Liver (tissue), 3 donors: ENCODE data around the gene COL3A1.

Source experiments
- FOXA2 ChIP-seq: IDR thresholded peaks from 2 replicates; pipeline ENCODE4 v1.6.1; 2016; ENCODE audit warnings: antibody characterized with exemption
- GABPA ChIP-seq, 2 donors: IDR thresholded peaks in 1 of 2; conservative IDR thresholded peaks in 1 of 2; 2 replicates each; pipeline ENCODE4 v1.6.1; 2016; ENCODE audit warnings: antibody characterized with exemption in 2 of 2, mild to moderate bottlenecking in 1 of 2, moderate library complexity in 1 of 2
- JUND ChIP-seq, 2 donors: IDR thresholded peaks; 2 replicates each; pipeline ENCODE4 v1.6.1; 2016; ENCODE audit warnings: antibody characterized with exemption in 2 of 2
- RAD21 ChIP-seq, 2 donors: IDR thresholded peaks; 2 replicates each; pipeline ENCODE4 v1.6.1; 2016; ENCODE audit warnings: antibody characterized with exemption in 2 of 2, mild to moderate bottlenecking in 2 of 2
- RXRA ChIP-seq, 2 donors: IDR thresholded peaks; 2 replicates each; pipeline ENCODE4 v1.6.1; 2017 to 2018; ENCODE audit warnings: antibody characterized with exemption in 2 of 2, mild to moderate bottlenecking in 1 of 2
- SP1 ChIP-seq: IDR thresholded peaks from 2 replicates; pipeline ENCODE4 v1.6.1; 2018; ENCODE audit warnings: antibody characterized with exemption, mild to moderate bottlenecking
- YY1 ChIP-seq: IDR thresholded peaks from 2 replicates; pipeline ENCODE4 v1.6.1; 2016; ENCODE audit warnings: antibody characterized with exemption, mild to moderate bottlenecking
- TF ChIP-seq, protein P1 (sequence below): fragments of 150-350 bp; IDR thresholded peaks from 2 replicates; pipeline ENCODE4 v1.5.1; 2017; ENCODE audit warnings: improper control_type of control experiment, low read depth, low read length; ENCODE audit not compliant: missing input control
- TF ChIP-seq, protein P2 (sequence below): IDR thresholded peaks from 2 replicates; pipeline ENCODE4 v1.6.1; 2016; ENCODE audit warnings: antibody characterized with exemption
- TF ChIP-seq, protein P3 (sequence below): IDR thresholded peaks from 2 replicates; pipeline ENCODE4 v1.6.1; 2016; ENCODE audit warnings: antibody characterized with exemption, mild to moderate bottlenecking
- TF ChIP-seq, protein P4 (sequence below): IDR thresholded peaks from 2 replicates; pipeline ENCODE4 v1.6.1; 2016; ENCODE audit warnings: antibody characterized with exemption
- donor health status: healthy.
- donor health status: healthy.

DNA sequence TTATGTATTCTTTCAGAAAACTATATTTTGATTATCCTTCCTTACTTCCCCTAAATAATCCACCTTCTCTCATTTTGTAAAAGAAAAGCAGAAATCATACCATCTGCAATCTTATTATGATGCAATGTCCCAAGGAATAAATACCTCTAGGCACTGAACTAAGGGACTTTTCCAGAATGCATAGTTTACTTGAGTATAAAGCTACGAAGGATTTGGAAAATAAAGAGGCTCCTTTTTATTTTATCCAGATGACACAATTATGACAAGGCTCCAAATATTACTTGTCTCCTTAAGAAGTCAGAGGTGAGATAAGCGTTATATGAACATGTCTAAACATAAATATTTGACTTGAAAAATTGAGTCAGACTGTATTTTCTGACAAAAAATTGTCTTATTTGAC lies 72.1 kb downstream of the COL3A1 start:
- TF ChIP-seq RAD21 (IDR thresholded peaks at IDR 0.05) (no peak), JUND (IDR thresholded peaks at IDR 0.05) (no peak), SP1 (no peak), RXRA (IDR thresholded peaks at IDR 0.05) (no peak), GABPA (IDR thresholded peaks at IDR 0.05 in 1 of 2, conservative IDR thresholded peaks at IDR 0.05 in 1 of 2) (no peak), FOXA2 (no peak), YY1 (no peak)
- TF ChIP-seq, protein P1, sequence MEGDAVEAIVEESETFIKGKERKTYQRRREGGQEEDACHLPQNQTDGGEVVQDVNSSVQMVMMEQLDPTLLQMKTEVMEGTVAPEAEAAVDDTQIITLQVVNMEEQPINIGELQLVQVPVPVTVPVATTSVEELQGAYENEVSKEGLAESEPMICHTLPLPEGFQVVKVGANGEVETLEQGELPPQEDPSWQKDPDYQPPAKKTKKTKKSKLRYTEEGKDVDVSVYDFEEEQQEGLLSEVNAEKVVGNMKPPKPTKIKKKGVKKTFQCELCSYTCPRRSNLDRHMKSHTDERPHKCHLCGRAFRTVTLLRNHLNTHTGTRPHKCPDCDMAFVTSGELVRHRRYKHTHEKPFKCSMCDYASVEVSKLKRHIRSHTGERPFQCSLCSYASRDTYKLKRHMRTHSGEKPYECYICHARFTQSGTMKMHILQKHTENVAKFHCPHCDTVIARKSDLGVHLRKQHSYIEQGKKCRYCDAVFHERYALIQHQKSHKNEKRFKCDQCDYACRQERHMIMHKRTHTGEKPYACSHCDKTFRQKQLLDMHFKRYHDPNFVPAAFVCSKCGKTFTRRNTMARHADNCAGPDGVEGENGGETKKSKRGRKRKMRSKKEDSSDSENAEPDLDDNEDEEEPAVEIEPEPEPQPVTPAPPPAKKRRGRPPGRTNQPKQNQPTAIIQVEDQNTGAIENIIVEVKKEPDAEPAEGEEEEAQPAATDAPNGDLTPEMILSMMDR, result no peak
- TF ChIP-seq, protein P2, sequence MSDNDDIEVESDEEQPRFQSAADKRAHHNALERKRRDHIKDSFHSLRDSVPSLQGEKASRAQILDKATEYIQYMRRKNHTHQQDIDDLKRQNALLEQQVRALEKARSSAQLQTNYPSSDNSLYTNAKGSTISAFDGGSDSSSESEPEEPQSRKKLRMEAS, result no peak
- TF ChIP-seq, protein P3, sequence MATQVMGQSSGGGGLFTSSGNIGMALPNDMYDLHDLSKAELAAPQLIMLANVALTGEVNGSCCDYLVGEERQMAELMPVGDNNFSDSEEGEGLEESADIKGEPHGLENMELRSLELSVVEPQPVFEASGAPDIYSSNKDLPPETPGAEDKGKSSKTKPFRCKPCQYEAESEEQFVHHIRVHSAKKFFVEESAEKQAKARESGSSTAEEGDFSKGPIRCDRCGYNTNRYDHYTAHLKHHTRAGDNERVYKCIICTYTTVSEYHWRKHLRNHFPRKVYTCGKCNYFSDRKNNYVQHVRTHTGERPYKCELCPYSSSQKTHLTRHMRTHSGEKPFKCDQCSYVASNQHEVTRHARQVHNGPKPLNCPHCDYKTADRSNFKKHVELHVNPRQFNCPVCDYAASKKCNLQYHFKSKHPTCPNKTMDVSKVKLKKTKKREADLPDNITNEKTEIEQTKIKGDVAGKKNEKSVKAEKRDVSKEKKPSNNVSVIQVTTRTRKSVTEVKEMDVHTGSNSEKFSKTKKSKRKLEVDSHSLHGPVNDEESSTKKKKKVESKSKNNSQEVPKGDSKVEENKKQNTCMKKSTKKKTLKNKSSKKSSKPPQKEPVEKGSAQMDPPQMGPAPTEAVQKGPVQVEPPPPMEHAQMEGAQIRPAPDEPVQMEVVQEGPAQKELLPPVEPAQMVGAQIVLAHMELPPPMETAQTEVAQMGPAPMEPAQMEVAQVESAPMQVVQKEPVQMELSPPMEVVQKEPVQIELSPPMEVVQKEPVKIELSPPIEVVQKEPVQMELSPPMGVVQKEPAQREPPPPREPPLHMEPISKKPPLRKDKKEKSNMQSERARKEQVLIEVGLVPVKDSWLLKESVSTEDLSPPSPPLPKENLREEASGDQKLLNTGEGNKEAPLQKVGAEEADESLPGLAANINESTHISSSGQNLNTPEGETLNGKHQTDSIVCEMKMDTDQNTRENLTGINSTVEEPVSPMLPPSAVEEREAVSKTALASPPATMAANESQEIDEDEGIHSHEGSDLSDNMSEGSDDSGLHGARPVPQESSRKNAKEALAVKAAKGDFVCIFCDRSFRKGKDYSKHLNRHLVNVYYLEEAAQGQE, result no peak
- TF ChIP-seq, protein P4, sequence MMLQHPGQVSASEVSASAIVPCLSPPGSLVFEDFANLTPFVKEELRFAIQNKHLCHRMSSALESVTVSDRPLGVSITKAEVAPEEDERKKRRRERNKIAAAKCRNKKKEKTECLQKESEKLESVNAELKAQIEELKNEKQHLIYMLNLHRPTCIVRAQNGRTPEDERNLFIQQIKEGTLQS, result no peak
